ENCODE results near the gene LRCH2. TPM values are rescaled to one million over a fixed set of nuclear protein-coding genes. Genes with fewer than 3 reads are reported as not detected.

The LRCH2 gene
- total and polyA plus RNA-seq, 2 of the 13 experiments (the other 11 are each of a cell fraction or from before 2014, with no cell fraction given), result not detected

- Histone ChIP-seq H4K20me1 (ENCODE audit: insufficient read depth, low read length) (no peaks in the 10 kb centered on the region), H3K4me1 (ENCODE audit: insufficient read depth, low read length) (no peaks in the 10 kb centered on the region), H3K9ac (ENCODE audit: insufficient read depth, low read depth, low read length) (no peak overlapping the region), H3K4me2 (ENCODE audit: low read depth, low read length) (no peak overlapping the region), H3K9me3 (ENCODE audit: low read length) (no peaks in the 10 kb centered on the region), H3K27ac (ENCODE audit: extremely low read length, insufficient read depth, low read length) (no peak overlapping the region), H3K79me2 (ENCODE audit: insufficient read depth, low read length) (no peaks in the 10 kb centered on the region), H2AFZ (ENCODE audit: low read length) (no peak overlapping the region), H3K36me3 (replicated peaks in 1 of 2; ENCODE audit: control insufficient read depth in 1 of 2, insufficient read depth in 2 of 2, low read length in 2 of 2) (no peaks in the 10 kb centered on the region), H3K4me3 (replicated peaks in 1 of 3; ENCODE audit: insufficient read depth in 1 of 3, low read depth in 2 of 3, low read length in 3 of 3) (no peak overlapping the region), H3K27me3 (ENCODE audit: control insufficient read depth in 1 of 2, insufficient read depth in 2 of 2, low read length in 2 of 2) (no peaks in the 10 kb centered on the region)
- DNase-seq (ENCODE audit: low spot score) (no peak), FAIRE-seq (no peak), ATAC-seq (no peak)
- ChIA-PET CTCF (ENCODE audit: low intra/inter-chr PET ratio, low total read pairs) (no interaction called here), POLR2A (no interaction called here)
- in situ Hi-C loops (cut with HindIII; ENCODE audit: extremely low pct_ligation_motif_present, low pct_unique_long_range_greater_than_20kb), result no loop called here
- WGBS (ENCODE audit: low lambda C conversion rate), result 11% methylated on average over 2 of the region's 2 CpGs
- intact Hi-C loops (cut with micrococcal nuclease; ENCODE audit: unreplicated experiment), result no loop called here
- TF ChIP-seq MTA3 (CRISPR knock-in tag; IDR thresholded peaks at IDR 0.05) (no peak), CREB1 (IDR thresholded peaks at IDR 0.05) (peak; percentile 83), CREB1 (CRISPR knock-in tag; IDR thresholded peaks at IDR 0.05) (no peak), TOPORS (CRISPR knock-in tag; IDR thresholded peaks at IDR 0.05) (no peak), FOXK2 (IDR thresholded peaks at IDR 0.05) (no peak), ATF4 (CRISPR knock-in tag; IDR thresholded peaks at IDR 0.05) (no peak), NFKB2 (CRISPR knock-in tag; IDR thresholded peaks at IDR 0.05; ENCODE audit: borderline replicate concordance) (no peak), NONO (IDR thresholded peaks at IDR 0.05) (no peak), NONO (CRISPR knock-in tag; conservative IDR thresholded peaks at IDR 0.05) (no peak)
- no TSS peak for BruUV-seq (replicated peaks)
These were observed 49.9 kb downstream of the LRCH2 start for GRCh38 chrX:115183980-115184379.

- intact Hi-C loops (cut with micrococcal nuclease; ENCODE audit: unreplicated experiment), result no loop called here
- BruUV-seq (replicated peaks), result no TSS peak
- no peaks in the 10 kb centered on the region for H3K9me3 ChIP-seq (ENCODE audit: low read length)
- no peak overlapping the region for H3K9ac ChIP-seq (ENCODE audit: insufficient read depth, low read depth, low read length)
- no peak overlapping the region for H2AFZ ChIP-seq (ENCODE audit: low read length)
- no peaks in the 10 kb centered on the region for H4K20me1 ChIP-seq (ENCODE audit: insufficient read depth, low read length)
- H3K27ac ChIP-seq (ENCODE audit: extremely low read length, insufficient read depth, low read length), result no peak overlapping the region
- ATAC-seq (no peak), FAIRE-seq (no peak), DNase-seq (ENCODE audit: low spot score) (no peak)
- WGBS (ENCODE audit: low lambda C conversion rate), result 0% methylated on average over 1 of the region's 1 CpG
- in situ Hi-C loops (cut with HindIII; ENCODE audit: extremely low pct_ligation_motif_present, low pct_unique_long_range_greater_than_20kb), result no loop called here
- no peaks in the 10 kb centered on the region for H3K79me2 ChIP-seq (ENCODE audit: insufficient read depth, low read length)
- H3K4me1 ChIP-seq (ENCODE audit: insufficient read depth, low read length), result no peaks in the 10 kb centered on the region
- H3K4me3 ChIP-seq (replicated peaks in 1 of 3; ENCODE audit: insufficient read depth in 1 of 3, low read depth in 2 of 3, low read length in 3 of 3), result no peak overlapping the region
- POLR2A ChIA-PET, result no interaction called here
- no peak overlapping the region for H3K4me2 ChIP-seq (ENCODE audit: low read depth, low read length)
- CTCF ChIA-PET (ENCODE audit: low intra/inter-chr PET ratio, low total read pairs), result no interaction called here
- H3K36me3 ChIP-seq (replicated peaks in 1 of 2; ENCODE audit: control insufficient read depth in 1 of 2, insufficient read depth in 2 of 2, low read length in 2 of 2), result no peaks in the 10 kb centered on the region
- no peaks in the 10 kb centered on the region for H3K27me3 ChIP-seq (ENCODE audit: control insufficient read depth in 1 of 2, insufficient read depth in 2 of 2, low read length in 2 of 2)
- TF ChIP-seq SMAD9 (CRISPR knock-in tag; IDR thresholded peaks at IDR 0.05) (no peak), ZNF34 (CRISPR knock-in tag; IDR thresholded peaks at IDR 0.05; ENCODE audit: borderline replicate concordance) (no peak), ZBTB7B (CRISPR knock-in tag; IDR thresholded peaks at IDR 0.05) (no peak), ZNF350 (CRISPR knock-in tag; IDR thresholded peaks at IDR 0.05; ENCODE audit: borderline replicate concordance, low read depth) (no peak), E2F5 (CRISPR knock-in tag; conservative IDR thresholded peaks at IDR 0.05) (no peak), ZNF644 (CRISPR knock-in tag; IDR thresholded peaks at IDR 0.05; ENCODE audit: low read depth) (no peak), TAF15 (IDR thresholded peaks at IDR 0.05; ENCODE audit: low read depth, low read length, poor library complexity, severe bottlenecking) (no peak), ZNF441 (CRISPR knock-in tag; IDR thresholded peaks at IDR 0.05; ENCODE audit: borderline replicate concordance) (no peak), ZNF205 (CRISPR knock-in tag; IDR thresholded peaks at IDR 0.05) (no peak), ZNF326 (CRISPR knock-in tag; IDR thresholded peaks at IDR 0.05; ENCODE audit: borderline replicate concordance) (no peak), CCAR2 (optimal IDR thresholded peaks at IDR 0.05; ENCODE audit: low read depth, low read length) (no peak)
These were observed 55.4 kb downstream of the LRCH2 start for GRCh38 chrX:115178473-115178872.

Measured in HepG2 (cell line).